ENCODE results near the gene HERC5. TPM values are rescaled to one million over a fixed set of nuclear protein-coding genes. Genes with fewer than 3 reads are reported as not detected.

Gene HERC5
- total and polyA plus RNA-seq, 7 donors, result 1.4 to 7.5 (median 5.0) TPM

DNA sequence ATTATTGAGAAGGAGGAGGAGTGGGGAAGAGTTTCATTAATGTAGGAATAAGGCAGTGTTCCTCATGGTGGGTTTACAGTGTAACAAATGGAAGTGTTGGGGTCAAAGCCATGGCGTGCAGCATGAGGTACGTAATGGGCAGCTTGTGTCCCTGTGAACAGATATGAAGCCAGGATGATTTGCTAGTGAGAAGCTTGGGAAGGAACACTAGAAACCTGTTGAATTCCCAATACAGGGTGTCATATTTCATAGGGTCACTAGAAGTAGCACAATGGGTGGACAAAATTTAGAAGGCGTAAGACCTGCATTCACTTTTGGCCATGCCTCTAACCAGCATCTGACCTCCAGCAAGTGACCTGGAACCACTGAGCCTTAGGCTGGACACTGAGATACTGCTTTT, 59.8 kb downstream of the HERC5 start:
- DNase-seq, result no peak
- TF ChIP-seq POLR2A (IDR thresholded peaks at IDR 0.05), result no peak
- no peak for TF ChIP-seq EP300 (IDR thresholded peaks at IDR 0.05)
- no peak for TF ChIP-seq POLR2AphosphoS5 (IDR thresholded peaks at IDR 0.05)
- TF ChIP-seq CTCF (IDR thresholded peaks at IDR 0.05), result no peak
- WGBS, 2 donors, result 95% methylated on average over 3 of the region's 3 CpGs
- Histone ChIP-seq H3K4me3 (no peak overlapping the region), H3K4me1 (peaks cover 0 to 19% (median under 1%) of the 10 kb centered on the region in 4 donors), H3K9me3 (no peaks in the 10 kb centered on the region), H3K36me3 (peaks cover 0 to 19% (median 3%) of the 10 kb centered on the region in 4 donors), H3K27me3 (no peaks in the 10 kb centered on the region), H3K27ac (no peak overlapping the region)
- intact Hi-C loops (cut with DNase I), result no loop called here

DNA sequence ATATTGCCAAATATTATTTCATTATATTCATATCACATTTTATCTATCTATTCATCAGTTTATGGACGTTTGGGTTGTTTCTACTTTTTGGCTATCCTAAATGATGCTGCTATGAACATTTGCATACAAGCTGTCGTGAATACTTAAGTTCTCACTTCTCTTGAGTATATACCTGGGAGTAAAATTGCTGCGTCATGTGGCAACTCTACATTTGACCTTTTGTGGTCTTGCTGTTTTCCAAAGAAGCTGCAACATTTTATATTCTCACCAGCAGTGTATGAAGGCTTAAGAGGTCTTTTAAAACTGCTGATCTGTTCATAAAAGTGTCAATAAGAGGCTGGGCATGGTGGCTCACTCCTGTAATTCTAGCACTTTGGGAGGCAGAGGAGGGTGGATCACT, 60.9 kb downstream of the HERC5 start:
- WGBS, 2 donors, result 72 to 80% methylated on average over 3 of the region's 3 CpGs
- DNase-seq, result no peak
- no peak overlapping the region for H3K27ac ChIP-seq
- peaks cover 0 to 19% (median 3%) of the 10 kb centered on the region in 4 donors for H3K36me3 ChIP-seq
- H3K9me3 ChIP-seq, result no peaks in the 10 kb centered on the region
- peaks cover 0 to 30% (median 9%) of the 10 kb centered on the region in 4 donors for H3K4me1 ChIP-seq
- intact Hi-C loops (cut with DNase I), result no loop called here
- H3K4me3 ChIP-seq, result no peak overlapping the region
- TF ChIP-seq POLR2A (IDR thresholded peaks at IDR 0.05) (no peak), POLR2AphosphoS5 (IDR thresholded peaks at IDR 0.05) (no peak), CTCF (IDR thresholded peaks at IDR 0.05) (no peak), EP300 (IDR thresholded peaks at IDR 0.05) (no peak)
- no peaks in the 10 kb centered on the region for H3K27me3 ChIP-seq

DNA sequence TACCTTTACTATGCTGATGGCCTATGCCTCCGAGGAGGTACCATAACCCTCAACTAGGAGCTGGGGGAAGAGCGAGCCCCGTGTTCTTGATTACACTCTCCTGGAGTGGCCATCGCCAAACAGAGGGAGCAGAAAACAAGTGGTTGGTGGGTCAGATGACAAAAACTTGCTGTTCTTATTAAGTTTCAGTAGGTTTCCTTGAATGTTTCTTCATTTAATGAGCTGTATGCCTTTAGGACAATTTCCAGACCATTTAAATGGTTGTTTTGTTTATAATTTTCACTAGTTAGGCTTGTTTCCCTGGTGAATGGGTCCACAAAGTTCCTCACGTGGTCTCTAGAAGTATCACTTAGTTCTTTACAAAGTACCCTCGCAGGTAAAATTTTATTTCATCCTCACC, 62.0 kb downstream of the HERC5 start:
- Histone ChIP-seq H3K4me1 (peaks cover 0 to 31% (median 10%) of the 10 kb centered on the region in 4 donors), H3K27me3 (no peaks in the 10 kb centered on the region), H3K27ac (peak overlapping the region in 2 of 4 donors; percentile 58 to 61), H3K36me3 (peaks cover 0 to 19% (median 3%) of the 10 kb centered on the region in 4 donors), H3K4me3 (no peak overlapping the region), H3K9me3 (no peaks in the 10 kb centered on the region)
- DNase-seq, result no peak
- intact Hi-C loops (cut with DNase I), result no loop called here
- TF ChIP-seq POLR2AphosphoS5 (IDR thresholded peaks at IDR 0.05) (no peak), EP300 (IDR thresholded peaks at IDR 0.05) (no peak), POLR2A (IDR thresholded peaks at IDR 0.05) (no peak), CTCF (IDR thresholded peaks at IDR 0.05) (no peak)
- WGBS, 2 donors, result 85 to 87% methylated on average over 6 of the region's 6 CpGs

DNA sequence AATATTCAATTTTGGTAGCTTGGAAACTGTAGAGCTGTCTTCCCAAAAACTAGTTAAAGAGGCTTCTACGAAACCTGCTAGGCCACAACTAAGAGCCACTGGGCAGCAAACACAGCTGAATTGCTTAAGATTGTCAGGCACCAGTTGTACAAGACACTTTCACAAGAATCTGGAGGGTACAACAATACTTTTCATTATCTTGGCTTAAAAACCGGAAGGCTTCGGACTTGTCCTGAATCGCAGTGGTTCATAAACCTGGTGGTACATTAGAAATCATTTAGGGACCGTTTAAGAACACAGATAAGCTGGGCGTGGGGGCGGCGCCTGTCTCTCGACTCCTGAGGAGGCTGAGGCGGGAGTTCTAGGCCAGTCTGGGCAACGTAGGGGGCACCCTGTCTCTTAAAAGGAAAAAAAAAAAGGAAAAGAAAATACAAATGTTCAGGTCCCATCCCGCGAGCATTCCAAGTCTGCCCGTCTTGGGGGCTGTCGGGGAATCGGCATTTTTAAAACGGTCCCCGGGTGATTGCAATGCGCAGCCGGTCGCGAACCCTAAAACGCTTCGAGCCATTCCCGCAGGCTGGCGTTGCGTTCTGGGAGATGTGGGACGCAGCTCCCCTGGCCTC, 65.9 kb downstream of the HERC5 start:
- peak overlapping the region; percentile 71 to 87 (median 74) for H3K4me3 ChIP-seq
- TF ChIP-seq POLR2AphosphoS5 (IDR thresholded peaks at IDR 0.05) (peak in 1 of 4 donors; percentile 7), EP300 (IDR thresholded peaks at IDR 0.05) (no peak), CTCF (IDR thresholded peaks at IDR 0.05) (no peak), POLR2A (IDR thresholded peaks at IDR 0.05) (no peak)
- peak overlapping the region; percentile 90 to 97 (median 94) for H3K27ac ChIP-seq
- intact Hi-C loops (cut with DNase I), result loop anchor here (1.0 to 10.0 kb wide), 6 partner anchors 66 to 978 kb away; partner anchors contain the start of genes HERC5, HERC6 and PPM1K
- peaks cover 0 to 19% (median 3%) of the 10 kb centered on the region in 4 donors for H3K36me3 ChIP-seq
- DNase-seq, result peak; percentile 70
- H3K9me3 ChIP-seq, result no peaks in the 10 kb centered on the region
- H3K27me3 ChIP-seq, result no peaks in the 10 kb centered on the region
- peaks cover 0 to 59% (median 20%) of the 10 kb centered on the region in 4 donors for H3K4me1 ChIP-seq
- WGBS, 2 donors, result 1 to 2% methylated on average over 28 of the region's 28 CpGs

Measured in sigmoid colon (tissue), 7 donors.